ENCODE data around the gene INO80C.
A peak's percentile ranks its signal among the peaks of the same experiment; 100 is the strongest.
"Not testable (repeated sequence)": the region's sequence is repeated elsewhere in the genome, so short reads cannot be mapped to it uniquely, and the experiment has no call there.

INO80C gene

DNA sequence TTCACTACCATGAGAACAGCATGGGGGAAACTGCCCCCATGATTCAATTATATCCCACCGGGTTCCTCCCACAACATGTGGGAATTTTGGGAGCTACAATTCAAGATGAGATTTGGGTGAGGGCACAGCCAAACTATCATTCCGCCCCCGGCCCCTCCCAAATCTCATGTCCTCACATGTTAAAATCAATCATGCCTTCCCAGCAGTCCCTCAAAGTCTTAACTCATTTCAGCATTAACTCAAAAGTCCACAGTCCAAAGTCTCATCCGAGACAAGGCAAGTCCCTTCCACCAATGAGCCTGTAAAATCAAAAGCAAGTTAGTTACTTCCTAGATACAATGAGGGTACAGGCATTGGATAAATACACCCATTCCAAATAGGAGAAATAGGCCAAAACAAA lies 10.2 kb downstream of the INO80C start:
- not testable (repeated sequence) for DNase-seq

DNA sequence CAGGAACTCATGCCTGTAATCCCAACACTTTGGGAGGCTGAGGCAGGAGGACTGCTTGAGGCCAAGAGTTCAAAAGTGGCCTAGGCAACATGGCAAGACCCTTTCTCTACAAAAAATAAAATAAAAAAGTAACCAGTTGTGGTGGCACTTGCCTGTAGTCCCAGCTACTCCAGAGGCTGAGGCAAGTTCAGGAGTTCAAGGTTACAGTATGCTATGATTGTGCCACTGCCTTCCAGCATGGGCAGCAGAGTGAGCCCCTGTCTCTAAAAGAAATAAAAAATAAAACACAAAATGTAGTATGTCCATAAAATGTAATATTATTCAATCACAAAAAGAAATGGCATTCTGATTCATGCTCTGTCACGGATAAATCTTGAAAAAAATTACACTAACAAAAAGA lies 11.9 kb downstream of the INO80C start:
- DNase-seq, result no peak

DNA sequence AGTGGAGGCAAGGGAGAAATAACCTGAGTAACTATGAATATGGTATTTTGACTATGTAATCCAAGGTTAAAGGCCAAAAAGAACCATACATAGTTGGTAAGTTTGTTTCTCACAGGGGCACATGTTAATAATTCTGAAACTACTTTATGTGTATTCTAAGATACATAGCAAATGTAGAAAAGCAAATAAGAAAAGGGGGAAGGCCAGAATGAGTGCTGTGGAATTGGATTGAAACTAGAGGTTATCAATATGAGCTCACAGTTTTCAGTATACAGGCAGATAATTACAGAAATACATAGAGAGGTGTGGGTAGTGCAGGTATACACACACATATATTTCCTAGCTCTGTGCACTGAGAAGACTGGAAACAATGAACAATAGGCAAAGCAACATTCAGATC lies 13.7 kb downstream of the INO80C start:
- no peak for DNase-seq

DNA sequence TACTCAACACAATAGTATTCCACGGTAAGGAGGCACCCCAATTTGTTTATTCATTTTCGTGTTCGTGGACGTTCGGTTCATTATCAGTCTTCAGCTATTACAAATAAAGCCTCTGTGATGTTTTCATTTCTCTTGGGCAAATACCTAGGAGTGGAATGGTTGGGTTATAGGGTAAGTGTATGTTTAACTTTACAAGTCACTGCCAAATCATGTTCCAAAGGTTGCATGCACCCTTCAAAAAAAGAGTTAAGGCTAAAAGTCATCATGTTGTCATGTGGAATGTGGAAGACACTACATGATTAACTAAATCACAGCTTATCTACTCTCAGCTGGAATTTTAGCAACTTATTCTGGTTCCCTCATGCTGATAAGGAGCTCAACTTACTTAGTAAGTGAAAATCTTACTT lies 15.8 kb downstream of the INO80C start:
- no peak for DNase-seq

DNA sequence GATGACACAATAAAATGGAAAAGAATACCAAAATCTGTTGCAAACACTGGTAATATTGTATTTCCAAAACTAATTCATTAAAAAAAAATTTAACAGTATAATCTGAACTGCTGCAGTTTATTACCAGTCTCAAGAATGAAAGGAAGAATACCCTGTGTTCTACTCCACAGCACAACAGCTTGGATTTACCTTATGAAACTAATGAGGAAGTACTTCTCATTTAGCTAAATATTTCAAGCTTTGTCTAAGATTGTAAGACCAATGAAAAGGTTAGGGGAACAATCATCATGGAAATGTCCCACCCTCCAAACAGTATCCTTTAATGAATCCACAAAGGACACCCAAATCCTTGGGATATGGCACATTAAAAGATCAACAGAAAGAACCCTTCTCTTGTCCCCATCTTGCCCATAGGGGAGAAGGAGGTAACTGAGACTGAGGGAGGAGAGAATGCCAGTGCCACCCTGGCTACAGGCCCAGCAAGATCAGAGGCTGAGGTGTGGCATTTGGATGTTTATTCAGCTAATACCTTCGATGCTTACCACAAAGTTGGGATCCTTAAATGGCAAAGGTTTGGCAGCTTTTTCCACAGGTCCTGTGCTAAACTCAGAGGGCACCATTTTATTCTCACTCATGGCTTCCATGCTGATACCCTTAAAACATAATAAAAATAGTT lies 17.7 kb downstream of the INO80C start:
- no peak for DNase-seq

DNA sequence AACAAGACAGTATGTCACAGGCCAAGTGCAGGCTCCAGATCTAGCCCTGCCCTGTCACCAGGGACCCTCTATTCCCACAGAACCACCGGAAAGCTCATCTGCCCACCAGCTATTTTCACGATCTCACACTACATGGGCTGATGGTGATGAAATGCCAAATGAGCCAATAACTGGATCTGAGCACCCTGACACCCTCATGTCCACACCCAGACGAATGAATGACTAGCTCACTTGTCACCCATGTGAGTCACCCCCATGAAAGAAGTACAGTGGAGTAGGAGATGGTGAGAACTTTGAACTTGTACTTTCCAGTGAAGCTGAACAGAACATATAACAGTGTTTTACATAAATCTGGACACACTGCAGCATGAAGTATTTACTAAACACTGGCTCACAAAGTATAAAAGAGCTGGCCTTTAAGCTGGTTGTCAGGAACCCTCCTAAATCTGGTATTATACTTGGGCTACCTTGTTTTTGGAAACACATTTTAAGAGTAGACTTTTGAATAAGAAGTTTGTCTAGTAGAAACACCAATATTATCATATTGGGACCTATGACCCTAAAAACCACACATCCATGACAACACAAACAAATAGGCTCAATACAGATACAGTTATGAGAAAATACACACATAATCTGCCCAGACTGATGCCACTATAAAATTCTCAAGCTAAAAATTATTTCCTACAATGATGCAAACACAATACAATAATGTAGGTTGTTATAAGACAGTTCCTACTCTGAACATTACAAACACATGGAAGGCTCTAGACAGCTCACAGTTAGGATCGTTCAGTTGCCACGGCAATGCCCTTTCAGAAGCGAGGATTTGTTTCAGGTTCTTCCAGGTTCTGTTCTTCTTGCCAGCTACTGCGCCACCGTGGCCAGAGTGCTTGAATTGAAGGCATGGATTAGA lies 19.0 kb downstream of the INO80C start:
- DNase-seq, result peak; percentile 42

DNA sequence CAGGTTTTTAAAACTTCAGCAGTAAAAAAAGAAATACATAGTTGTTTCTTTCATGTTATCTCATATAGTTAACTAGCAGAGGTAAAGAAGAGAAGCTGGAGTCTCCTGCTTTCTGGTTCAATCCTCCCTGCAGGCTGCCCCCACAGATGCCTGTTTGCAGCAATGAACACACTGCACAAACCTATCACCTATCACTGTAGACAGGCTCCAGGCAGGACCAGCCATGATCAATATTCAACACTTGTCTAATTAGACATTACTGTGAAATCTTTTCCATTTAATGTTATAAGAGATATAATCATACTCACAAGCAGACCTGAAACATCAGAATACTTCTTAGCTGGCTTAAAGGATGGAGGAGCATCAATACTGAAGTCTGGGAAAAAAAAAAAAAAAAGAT lies 19.8 kb downstream of the INO80C start:
- DNase-seq, result no peak

DNA sequence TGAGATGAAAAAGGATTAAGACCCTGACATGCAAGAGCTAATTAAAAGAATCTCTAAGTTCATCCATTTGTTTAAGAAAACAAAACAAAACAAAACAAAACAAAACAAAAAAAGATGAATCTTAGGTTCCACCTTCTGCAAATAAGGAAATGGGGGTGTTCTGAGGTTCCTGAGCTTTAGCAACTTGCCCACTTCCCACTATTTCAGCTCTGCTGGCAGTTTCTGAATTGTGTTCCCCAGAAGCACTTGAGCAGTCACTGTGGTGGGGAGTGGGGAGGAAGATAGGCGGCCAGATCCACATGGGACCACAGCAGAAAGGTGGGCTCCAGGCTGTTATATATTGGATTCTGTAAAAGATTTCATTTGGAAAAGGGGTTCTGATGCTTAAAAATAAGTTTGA lies 20.3 kb downstream of the INO80C start:
- no peak for DNase-seq

DNA sequence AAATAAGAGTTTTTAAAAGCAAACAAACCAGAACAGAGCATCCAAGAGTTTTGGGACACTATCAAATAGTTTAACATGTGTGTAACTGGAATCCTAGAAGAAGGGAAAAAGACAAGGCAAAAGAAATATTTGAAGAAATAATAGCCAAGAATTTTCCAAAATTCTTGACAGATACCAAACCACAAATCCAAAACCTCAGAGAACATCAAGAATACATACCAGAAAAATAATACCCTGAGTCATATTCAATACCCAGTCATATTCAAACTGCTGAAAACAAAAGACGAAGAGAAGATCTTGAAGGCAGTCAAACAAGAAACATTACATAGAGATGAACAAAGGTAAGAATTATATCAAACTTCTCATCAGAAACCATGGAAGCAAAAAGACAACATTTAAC lies 22.9 kb downstream of the INO80C start:
- DNase-seq, result no peak

DNA sequence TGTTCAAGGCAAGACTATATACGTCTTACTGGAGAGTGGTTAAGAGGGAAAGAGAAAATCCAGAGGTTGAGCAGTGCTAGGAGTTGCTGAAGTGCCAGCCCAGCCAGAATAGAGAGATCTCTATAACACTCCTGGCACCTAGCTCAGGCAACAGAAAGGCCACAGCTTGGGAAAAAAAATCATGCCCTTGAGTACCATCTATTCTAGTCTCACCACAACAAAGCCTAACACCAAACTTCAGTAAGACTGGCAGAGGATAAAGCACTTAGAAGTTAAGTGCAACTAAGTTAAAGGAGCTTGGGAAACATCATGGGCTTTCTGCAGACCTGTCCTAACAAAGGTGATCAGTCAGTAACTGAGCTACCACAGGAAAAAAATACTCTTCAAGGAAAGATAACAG lies 24.2 kb downstream of the INO80C start:
- DNase-seq, result no peak

DNA sequence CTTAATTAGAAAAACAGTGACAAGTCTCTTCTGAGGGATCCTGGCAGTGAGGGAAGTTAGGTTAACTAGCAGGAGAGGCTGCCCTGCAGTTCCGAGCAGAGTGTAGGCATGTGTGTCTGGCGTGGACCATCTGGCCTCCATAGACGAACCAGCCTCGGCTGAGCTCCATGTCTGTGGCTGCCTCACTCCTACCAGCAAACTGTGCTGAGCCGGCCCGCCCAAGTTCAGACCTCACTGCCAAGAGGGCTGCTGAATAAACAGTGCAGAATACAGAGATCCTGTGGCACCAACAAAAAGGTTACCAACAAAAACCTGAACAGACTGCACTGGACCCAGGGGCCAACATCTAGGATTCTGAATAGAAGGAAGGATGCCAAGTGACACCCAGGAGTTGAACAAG lies 27.3 kb downstream of the INO80C start:
- no peak for DNase-seq

DNA sequence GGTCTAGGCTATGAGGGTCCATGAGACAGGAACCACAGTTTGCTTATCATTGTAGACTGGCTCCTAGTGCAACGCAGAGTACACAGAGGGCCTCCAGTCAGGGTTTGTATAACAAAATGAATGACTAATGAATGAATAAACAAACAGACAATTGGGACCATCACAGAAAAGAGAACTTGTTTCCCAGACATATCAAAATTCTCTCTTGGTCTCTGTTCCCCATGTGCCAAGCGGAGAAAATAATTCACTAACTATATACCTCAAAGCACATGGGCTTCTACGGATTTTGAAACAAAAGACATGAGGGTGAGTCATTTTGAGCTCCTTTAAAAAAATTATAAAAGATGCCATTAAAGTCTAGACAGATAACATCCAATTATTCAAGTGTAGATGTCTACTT lies 28.0 kb downstream of the INO80C start:
- DNase-seq, result no peak

DNA sequence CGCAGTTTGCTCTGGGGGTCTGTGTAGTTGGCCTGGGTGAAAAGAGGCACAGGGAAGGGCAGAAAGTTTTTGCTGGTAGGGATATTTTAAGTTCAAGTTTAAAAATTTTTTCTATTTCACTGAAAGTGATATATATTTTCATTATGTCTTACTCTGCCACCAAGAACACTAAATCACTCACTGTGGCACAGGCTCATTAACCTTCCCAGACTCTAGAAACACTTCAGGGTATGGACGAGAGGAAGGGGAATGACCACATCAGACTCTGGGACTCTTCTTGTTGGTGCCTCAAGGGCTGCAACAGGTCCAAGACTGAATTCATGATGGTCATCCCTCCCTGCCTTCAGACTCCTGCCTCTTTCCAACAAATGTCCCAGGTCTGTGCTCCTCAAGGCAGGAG lies 29.0 kb downstream of the INO80C start:
- DNase-seq, result no peak

DNA sequence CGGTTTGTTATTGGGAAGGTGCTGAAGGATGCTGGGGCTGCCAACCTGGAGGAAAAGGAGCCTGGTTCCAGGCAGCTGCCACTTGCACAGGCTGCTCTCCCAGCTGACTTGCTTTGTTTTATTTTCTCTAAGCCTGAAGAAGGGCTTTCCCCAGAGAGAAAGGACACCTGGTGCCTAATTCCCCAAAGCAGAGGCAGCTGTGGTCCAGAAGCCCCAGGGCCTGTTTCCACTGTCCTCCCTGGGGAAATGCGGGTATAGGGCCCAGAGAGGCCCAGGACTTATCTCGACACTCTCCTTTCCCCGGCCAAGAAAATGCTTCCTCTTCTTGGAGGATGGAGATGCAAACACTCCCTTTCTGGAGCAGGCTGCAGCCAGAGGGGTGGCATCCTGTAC lies 30.1 kb downstream of the INO80C start:
- DNase-seq, result no peak

DNA sequence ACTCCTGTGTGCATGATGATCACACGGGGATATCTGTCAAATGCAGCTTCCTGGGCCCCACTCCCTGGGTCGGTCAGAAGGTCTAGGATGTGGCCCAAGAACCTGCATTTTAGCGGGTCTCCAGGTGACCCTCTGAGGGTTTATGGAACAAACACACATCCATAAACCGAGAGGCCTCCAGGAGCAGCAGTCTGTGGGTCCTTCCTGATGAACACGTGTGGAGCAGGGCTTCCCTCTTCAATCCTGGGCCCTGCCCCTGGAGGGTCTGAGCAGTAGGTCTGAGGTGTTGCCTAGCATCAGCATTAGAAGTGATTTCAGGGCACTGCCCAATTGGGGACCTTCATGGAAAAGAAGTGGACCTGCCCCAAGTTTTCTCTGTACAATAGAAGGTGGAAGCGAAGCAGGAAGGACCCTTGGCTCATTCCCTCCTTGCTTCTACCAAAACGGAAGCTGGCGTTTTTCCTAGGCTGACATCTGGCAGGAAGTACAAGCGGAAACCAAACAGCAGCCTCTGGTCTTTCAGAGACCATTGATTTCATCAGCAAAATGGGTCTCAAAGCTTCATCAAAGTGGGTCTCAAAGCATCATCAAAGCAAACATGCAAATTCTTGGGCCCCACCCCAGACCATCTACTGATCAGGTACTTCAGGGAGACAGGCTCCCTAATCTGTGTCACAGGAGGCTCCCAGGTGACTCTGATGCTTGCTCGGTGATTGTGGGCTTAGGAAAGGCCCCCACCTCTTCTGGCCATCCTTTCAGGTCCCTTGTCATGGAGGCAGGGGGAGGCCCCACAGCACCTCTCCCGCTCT lies 30.7 kb downstream of the INO80C start:
- no peak for DNase-seq

DNA sequence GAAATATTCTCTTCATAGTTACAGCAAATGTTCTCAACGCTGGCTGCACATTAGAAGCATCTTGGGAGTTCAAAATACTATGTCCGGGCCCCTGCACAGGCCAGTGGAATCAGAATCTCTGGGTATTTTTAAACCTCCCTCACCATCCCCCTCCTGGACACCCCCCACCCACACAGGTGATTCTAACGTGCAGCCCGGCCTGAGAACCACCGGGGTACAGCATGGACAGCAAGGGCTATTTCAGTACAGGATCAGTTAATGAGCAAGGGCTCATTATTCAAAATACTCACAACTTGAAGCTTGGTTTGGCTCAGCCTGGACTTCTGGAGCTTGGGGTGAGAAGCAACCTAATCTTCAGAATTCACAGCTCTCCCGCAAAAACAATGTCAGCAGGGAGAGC lies 31.4 kb downstream of the INO80C start:
- DNase-seq, result no peak

DNA sequence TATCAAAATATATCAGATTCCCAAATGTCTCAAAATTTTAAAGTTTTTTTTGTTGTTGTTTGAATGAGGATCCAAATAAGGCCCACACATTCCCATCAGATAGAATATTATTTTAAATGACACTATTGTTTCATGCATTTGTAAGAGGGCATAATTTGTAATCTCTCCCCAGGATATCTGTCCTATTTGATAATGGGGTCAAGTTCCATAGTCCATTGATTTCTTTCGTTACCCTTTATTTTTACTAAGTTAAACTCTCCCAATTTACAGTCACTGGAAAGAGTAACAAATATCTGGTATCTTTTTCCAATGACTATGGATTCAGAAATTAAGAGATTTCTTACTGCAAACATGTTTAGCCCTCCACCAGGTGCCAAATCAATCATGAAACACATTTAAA lies 32.4 kb downstream of the INO80C start:
- DNase-seq, result no peak

DNA sequence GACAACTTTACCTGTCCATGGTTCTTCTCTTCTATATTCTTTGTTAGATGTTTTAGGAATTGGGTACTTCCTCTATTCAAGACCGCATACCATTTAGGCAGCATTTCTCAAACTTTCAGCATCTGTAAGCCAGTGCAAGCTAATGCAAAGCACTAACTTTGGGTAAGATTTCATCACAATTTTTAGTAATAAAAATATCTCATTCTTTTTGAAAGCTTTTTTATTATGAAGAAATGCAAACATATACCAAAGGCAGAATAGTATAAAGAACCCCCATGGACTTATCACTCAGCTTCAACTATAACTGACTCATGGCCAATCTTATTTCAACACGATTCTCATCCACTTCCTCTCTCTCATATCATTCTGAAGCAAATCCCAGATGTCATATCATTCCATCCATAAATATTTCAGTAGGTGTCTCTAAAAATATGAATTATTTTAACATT lies 32.9 kb downstream of the INO80C start:
- DNase-seq, result no peak

DNA sequence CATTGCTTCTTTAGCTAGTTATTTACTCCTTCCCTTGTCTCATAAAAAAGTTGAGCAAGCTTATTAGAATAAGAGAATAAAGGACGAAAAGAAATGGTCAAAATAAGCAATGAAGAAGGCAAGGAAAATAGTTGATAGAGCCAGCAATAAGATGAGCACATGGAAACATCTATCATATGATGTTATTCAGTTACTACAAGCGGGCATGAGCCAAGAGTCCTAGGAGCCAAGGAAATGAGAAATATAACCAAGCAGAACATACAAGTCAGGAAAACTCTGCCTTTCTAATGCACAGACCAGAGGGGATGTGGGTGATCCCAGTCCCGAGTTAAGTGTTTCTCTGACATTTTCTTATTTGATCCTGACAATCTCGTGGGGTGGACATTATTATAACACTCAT lies 33.9 kb downstream of the INO80C start:
- no peak for DNase-seq

DNA sequence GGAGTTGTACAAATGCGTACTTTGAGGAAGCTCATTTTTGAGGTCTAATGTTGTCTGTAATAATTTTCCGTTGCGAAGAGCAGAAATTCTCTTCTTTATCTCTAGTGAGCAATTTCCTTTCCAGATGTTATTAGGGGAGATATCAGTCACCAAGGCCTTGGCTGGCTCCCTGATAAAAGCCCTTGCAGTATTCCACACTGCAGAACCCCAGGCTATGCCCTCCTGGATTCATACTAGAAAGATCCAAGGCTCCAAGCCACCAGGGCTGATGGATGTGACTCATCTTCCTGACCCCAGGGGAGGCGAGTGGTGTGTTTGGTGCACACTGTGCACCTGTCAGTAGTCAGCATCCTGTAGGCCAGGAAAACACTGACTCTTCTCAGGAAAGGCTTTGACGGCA lies 34.7 kb downstream of the INO80C start:
- DNase-seq, result no peak

DNA sequence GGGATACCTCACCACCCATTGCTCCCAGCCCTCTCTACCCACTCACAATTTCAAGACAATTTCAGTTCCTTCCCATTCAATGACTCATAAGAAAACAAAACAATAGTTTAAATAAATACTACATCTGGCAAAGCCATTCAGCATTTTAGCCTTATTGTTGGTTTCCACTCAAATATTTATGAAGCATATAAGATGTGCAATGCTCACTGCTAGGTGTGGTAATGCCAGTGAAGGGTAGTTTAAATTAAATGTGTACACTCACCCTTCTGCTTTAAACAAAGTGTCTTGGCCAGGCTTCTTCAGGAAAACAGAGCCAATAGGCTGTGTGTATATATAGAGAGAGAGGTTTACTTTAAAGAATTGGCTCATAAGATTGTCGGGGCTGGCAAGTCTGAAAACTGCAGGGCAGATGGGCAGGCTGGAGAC lies 37.0 kb downstream of the INO80C start:
- no peak for DNase-seq

DNA sequence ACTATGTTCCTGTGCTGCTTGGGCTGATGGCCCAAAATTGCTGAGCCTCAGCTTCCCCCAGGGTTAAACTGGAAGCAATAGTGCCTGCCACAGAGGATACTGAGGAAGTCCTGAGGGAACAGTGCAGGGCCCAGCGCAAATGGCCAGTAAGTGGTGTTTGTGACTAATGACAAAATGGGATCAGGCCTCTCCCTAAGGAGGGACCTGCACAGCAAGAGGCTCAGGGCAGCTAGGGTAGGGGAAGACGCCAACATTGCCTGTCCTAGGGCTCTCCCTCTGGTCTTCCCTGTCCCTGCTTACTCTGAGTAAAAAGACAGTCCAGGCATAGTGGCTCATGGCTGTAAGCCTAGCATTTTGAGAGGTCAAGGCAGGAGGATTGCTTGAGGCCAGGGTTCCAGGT lies 37.8 kb downstream of the INO80C start:
- DNase-seq, result no peak

DNA sequence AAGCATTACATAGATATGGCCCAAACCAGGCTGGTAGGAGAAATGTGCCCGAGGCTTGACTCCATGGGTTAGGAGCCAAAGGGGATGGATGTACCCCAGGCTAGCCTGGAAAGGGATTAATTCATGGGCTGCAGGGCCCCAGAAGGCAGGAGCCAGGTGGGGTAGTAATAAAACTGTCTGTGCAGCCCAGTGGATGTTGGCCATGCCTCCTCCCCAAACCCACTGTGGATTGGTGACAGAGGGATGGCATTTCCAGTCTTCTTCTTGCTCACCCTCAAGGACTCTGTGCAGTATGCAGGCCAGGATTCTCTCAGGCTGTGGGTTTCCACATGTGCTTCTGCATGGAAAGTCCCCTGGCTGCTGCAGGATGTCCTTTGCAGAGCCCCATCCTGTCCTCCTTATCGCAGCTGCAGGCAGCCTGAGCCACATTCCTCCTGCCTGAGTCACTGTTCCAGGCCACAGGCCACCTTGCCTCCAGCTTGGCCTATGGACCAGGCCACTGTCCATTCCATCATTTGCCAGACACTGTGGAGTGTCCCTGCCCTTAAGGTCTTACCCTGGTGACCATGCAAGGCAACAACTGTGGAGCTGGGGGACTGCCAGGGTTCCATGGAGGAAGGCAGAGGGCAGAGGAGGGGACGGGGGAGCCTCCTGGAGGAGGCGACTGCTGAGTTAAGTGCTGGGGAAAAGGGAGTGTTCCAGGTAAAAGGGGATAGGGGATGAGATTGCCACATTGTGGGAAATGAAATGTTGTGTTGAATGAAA lies 38.9 kb downstream of the INO80C start:
- no peak for DNase-seq
